Esophagus squamous epithelium (tissue), 4 donors: ENCODE results near the gene CPNE4.

Experiments
- POLR2A ChIP-seq, 4 donors: fragments of 450-650 bp; IDR thresholded peaks; one replicate each; pipeline ENCODE4 v1.6.1; 2017; ENCODE audit warnings: antibody characterized with exemption in 4 of 4, mild to moderate bottlenecking in 4 of 4, moderate library complexity in 3 of 4
- TF ChIP-seq, protein P1 (sequence below), 6 experiments: fragments of 450-650 bp in 4 of 6; fragments of 200-600 bp in 2 of 6; sonication (generic) in 2 of 6; IDR thresholded peaks; one replicate each; pipeline ENCODE4 v1.5.1; 2016 to 2019; ENCODE audit warnings: antibody characterized with exemption in 6 of 6, mild to moderate bottlenecking in 4 of 6, moderate library complexity in 4 of 6

GRCh38 chr3:132055872-132056271 is 21.1 kb upstream of the CPNE4 start:
- TF ChIP-seq, protein P1, sequence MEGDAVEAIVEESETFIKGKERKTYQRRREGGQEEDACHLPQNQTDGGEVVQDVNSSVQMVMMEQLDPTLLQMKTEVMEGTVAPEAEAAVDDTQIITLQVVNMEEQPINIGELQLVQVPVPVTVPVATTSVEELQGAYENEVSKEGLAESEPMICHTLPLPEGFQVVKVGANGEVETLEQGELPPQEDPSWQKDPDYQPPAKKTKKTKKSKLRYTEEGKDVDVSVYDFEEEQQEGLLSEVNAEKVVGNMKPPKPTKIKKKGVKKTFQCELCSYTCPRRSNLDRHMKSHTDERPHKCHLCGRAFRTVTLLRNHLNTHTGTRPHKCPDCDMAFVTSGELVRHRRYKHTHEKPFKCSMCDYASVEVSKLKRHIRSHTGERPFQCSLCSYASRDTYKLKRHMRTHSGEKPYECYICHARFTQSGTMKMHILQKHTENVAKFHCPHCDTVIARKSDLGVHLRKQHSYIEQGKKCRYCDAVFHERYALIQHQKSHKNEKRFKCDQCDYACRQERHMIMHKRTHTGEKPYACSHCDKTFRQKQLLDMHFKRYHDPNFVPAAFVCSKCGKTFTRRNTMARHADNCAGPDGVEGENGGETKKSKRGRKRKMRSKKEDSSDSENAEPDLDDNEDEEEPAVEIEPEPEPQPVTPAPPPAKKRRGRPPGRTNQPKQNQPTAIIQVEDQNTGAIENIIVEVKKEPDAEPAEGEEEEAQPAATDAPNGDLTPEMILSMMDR (IDR thresholded peaks at IDR 0.05), result no peak
- TF ChIP-seq POLR2A (IDR thresholded peaks at IDR 0.05), result no peak
